HEK293 (cell line): ENCODE data around the gene ROBO1.

Experiments
- CTCF ChIA-PET: fragments of 350-600 bp; formaldehyde crosslinking; extraction: SDS; loops from one replicate; lab custom pipeline; 2021; ENCODE audit warnings: antibody characterized with exemption; lab: Yijun Ruan, JAX
- POLR2A ChIA-PET: fragments of 300-600 bp; formaldehyde crosslinking; extraction: SDS; loops from one replicate; lab custom pipeline; 2020; ENCODE audit warnings: antibody characterized with exemption, inconsistent platforms; lab: Yijun Ruan, JAX
- H3K27ac ChIP-seq: fragments of 200-500 bp; sonication (Bioruptor generic); 2 replicates; pipeline ENCODE4 v1.5.1; 2014; ENCODE audit warnings: low read depth, low read length, control low read depth, inconsistent platforms; ENCODE audit errors: extremely low read depth
- H3K36me3 ChIP-seq, 2 experiments: fragments of 200-500 bp in 1 of 2; sonication (Bioruptor generic) in 1 of 2; 1 replicate in 1 of 2; 2 replicates in 1 of 2; pipeline ENCODE4 v1.5.1; 2014 to 2017; ENCODE audit warnings: inconsistent platforms in 2 of 2, low read length in 2 of 2; ENCODE audit not compliant: control insufficient read depth in 2 of 2, insufficient read depth in 1 of 2
- H3K4me1 ChIP-seq: fragments of 200-500 bp; sonication (Bioruptor generic); 2 replicates; pipeline ENCODE4 v1.5.1; 2014; ENCODE audit warnings: mild to moderate bottlenecking, low read length, inconsistent platforms; ENCODE audit not compliant: control insufficient read depth, insufficient read depth
- H3K4me3 ChIP-seq: 2 replicates; pipeline ENCODE4 v1.5.1; 2011; ENCODE audit warnings: low read depth, mild to moderate bottlenecking, control low read depth, low read length, moderate library complexity
- H3K9me3 ChIP-seq: fragments of 200-500 bp; sonication (Bioruptor generic); 2 replicates; pipeline ENCODE4 v1.5.1; 2014; ENCODE audit warnings: low read depth, low read length, inconsistent platforms; ENCODE audit not compliant: control insufficient read depth, insufficient read depth
- GFI1B ChIP-seq: fragments of 450-650 bp; formaldehyde crosslinking; IDR thresholded peaks from 2 replicates; pipeline ENCODE4 v1.5.1; 2016; ENCODE audit warnings: missing biosample characterization, missing genetic modification characterization
- ZBTB49 ChIP-seq: fragments of 450-650 bp; formaldehyde crosslinking; IDR thresholded peaks from 2 replicates; pipeline ENCODE4 v1.5.1; 2016; ENCODE audit warnings: missing biosample characterization, missing genetic modification characterization, low read depth
- ZNF146 ChIP-seq: fragments of 450-650 bp; formaldehyde crosslinking; IDR thresholded peaks from 2 replicates; pipeline ENCODE4 v1.5.1; 2016; ENCODE audit warnings: missing biosample characterization, missing genetic modification characterization
- ZNF174 ChIP-seq: fragments of 450-650 bp; formaldehyde crosslinking; IDR thresholded peaks from 2 replicates; pipeline ENCODE4 v1.5.0; 2017; ENCODE audit warnings: missing biosample characterization, mild to moderate bottlenecking, missing genetic modification characterization
- ZNF2 ChIP-seq: fragments of 450-650 bp; formaldehyde crosslinking; IDR thresholded peaks from 2 replicates; pipeline ENCODE4 v1.5.1; 2016; ENCODE audit warnings: missing biosample characterization, missing genetic modification characterization
- ZNF211 ChIP-seq: fragments of 450-650 bp; formaldehyde crosslinking; IDR thresholded peaks from 2 replicates; pipeline ENCODE4 v1.5.1; 2016; ENCODE audit warnings: low read depth, missing biosample characterization, missing genetic modification characterization
- ZNF239 ChIP-seq: fragments of 450-650 bp; formaldehyde crosslinking; IDR thresholded peaks from 2 replicates; pipeline ENCODE4 v1.5.1; 2016; ENCODE audit warnings: missing biosample characterization, missing genetic modification characterization
- ZNF302 ChIP-seq: fragments of 450-650 bp; formaldehyde crosslinking; IDR thresholded peaks from 2 replicates; pipeline ENCODE4 v1.5.1; 2016; ENCODE audit warnings: missing biosample characterization, missing genetic modification characterization, low read depth
- ZNF324 ChIP-seq: fragments of 450-650 bp; formaldehyde crosslinking; IDR thresholded peaks from 2 replicates; pipeline ENCODE4 v1.5.1; 2016; ENCODE audit warnings: missing biosample characterization, missing genetic modification characterization
- ZNF362 ChIP-seq: fragments of 450-650 bp; formaldehyde crosslinking; IDR thresholded peaks from 2 replicates; pipeline ENCODE4 v1.5.1; 2016; ENCODE audit warnings: missing biosample characterization, missing genetic modification characterization
- ZNF394 ChIP-seq: fragments of 450-650 bp; formaldehyde crosslinking; IDR thresholded peaks from 2 replicates; pipeline ENCODE4 v1.5.1; 2016; ENCODE audit warnings: missing biosample characterization, missing genetic modification characterization, mild to moderate bottlenecking, moderate library complexity, borderline replicate concordance
- ZNF416 ChIP-seq: fragments of 450-650 bp; formaldehyde crosslinking; IDR thresholded peaks from 2 replicates; pipeline ENCODE4 v1.5.1; 2016; ENCODE audit warnings: missing biosample characterization, missing genetic modification characterization
- ZNF449 ChIP-seq: fragments of 450-650 bp; formaldehyde crosslinking; IDR thresholded peaks from 2 replicates; pipeline ENCODE4 v1.5.1; 2017; ENCODE audit warnings: missing biosample characterization, mild to moderate bottlenecking, missing genetic modification characterization, moderate library complexity
- ZNF549 ChIP-seq: fragments of 450-650 bp; IDR thresholded peaks from 2 replicates; pipeline ENCODE4 v1.5.1; 2018; ENCODE audit warnings: missing biosample characterization, missing genetic modification characterization, mild to moderate bottlenecking, inconsistent platforms, moderate library complexity
- ZNF560 ChIP-seq: fragments of 450-650 bp; formaldehyde crosslinking; IDR thresholded peaks from 2 replicates; pipeline ENCODE4 v1.5.1; 2017; ENCODE audit warnings: missing biosample characterization, missing genetic modification characterization, borderline replicate concordance
- ZNF571 ChIP-seq: fragments of 450-650 bp; formaldehyde crosslinking; IDR thresholded peaks from 2 replicates; pipeline ENCODE4 v1.5.0; 2017; ENCODE audit warnings: missing biosample characterization, missing genetic modification characterization
- ZNF776 ChIP-seq: fragments of 450-650 bp; formaldehyde crosslinking; IDR thresholded peaks from 2 replicates; pipeline ENCODE4 v1.5.0; 2017; ENCODE audit warnings: missing biosample characterization, missing genetic modification characterization, borderline replicate concordance
- ZXDB ChIP-seq: fragments of 450-650 bp; formaldehyde crosslinking; IDR thresholded peaks from 2 replicates; pipeline ENCODE4 v1.5.1; 2016; ENCODE audit warnings: missing biosample characterization, missing genetic modification characterization
- TF ChIP-seq, protein P1 (sequence below): fragments of 450-650 bp; formaldehyde crosslinking; IDR thresholded peaks from 2 replicates; pipeline ENCODE4 v1.5.1; 2016; ENCODE audit warnings: missing biosample characterization, missing genetic modification characterization
- TF ChIP-seq, protein P2 (sequence below): fragments of 450-650 bp; formaldehyde crosslinking; IDR thresholded peaks from 2 replicates; pipeline ENCODE4 v1.5.1; 2016; ENCODE audit warnings: missing biosample characterization, missing genetic modification characterization, borderline replicate concordance
- TF ChIP-seq, protein P3 (sequence below): fragments of 450-650 bp; formaldehyde crosslinking; IDR thresholded peaks from 2 replicates; pipeline ENCODE4 v1.5.1; 2017; ENCODE audit warnings: missing biosample characterization, missing genetic modification characterization

ROBO1 gene

DNA sequence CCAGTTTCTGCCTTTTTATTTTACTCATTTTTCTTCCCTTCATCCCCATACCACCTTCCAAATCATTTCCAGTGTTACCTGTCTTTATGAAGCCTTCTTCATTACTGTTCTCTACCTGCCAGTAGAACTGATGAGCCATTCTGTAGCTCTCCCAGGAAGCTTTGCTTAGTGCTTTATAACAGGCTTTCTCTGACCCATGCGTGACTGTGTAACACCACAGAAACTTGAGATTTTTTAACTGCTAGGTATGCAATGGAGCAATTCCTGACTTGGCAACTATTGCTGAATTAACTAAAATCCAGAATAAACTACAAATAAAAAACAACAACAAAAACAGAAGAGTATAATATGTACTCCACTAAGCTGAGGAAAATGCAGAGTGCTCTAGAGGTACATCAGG lies 289.2 kb downstream of the ROBO1 start:
- Histone ChIP-seq H3K36me3 (no peaks in the 10 kb centered on the region), H3K4me3 (no peak overlapping the region), H3K27ac (no peak overlapping the region), H3K4me1 (no peaks in the 10 kb centered on the region), H3K9me3 (no peaks in the 10 kb centered on the region)
- ChIA-PET POLR2A (no interaction called here), CTCF (no interaction called here)
- TF ChIP-seq ZNF776 (no peak), ZXDB (no peak), ZNF394 (tag by site-specific recombination) (no peak), ZNF416 (tag by site-specific recombination) (no peak), ZNF549 (tag by site-specific recombination) (no peak), ZNF239 (no peak), ZNF362 (tag by site-specific recombination) (no peak), GFI1B (no peak), ZNF211 (tag by site-specific recombination) (no peak)
- TF ChIP-seq, protein P1, sequence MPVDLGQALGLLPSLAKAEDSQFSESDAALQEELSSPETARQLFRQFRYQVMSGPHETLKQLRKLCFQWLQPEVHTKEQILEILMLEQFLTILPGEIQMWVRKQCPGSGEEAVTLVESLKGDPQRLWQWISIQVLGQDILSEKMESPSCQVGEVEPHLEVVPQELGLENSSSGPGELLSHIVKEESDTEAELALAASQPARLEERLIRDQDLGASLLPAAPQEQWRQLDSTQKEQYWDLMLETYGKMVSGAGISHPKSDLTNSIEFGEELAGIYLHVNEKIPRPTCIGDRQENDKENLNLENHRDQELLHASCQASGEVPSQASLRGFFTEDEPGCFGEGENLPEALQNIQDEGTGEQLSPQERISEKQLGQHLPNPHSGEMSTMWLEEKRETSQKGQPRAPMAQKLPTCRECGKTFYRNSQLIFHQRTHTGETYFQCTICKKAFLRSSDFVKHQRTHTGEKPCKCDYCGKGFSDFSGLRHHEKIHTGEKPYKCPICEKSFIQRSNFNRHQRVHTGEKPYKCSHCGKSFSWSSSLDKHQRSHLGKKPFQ (tag by site-specific recombination) = no peak
- TF ChIP-seq, protein P2, sequence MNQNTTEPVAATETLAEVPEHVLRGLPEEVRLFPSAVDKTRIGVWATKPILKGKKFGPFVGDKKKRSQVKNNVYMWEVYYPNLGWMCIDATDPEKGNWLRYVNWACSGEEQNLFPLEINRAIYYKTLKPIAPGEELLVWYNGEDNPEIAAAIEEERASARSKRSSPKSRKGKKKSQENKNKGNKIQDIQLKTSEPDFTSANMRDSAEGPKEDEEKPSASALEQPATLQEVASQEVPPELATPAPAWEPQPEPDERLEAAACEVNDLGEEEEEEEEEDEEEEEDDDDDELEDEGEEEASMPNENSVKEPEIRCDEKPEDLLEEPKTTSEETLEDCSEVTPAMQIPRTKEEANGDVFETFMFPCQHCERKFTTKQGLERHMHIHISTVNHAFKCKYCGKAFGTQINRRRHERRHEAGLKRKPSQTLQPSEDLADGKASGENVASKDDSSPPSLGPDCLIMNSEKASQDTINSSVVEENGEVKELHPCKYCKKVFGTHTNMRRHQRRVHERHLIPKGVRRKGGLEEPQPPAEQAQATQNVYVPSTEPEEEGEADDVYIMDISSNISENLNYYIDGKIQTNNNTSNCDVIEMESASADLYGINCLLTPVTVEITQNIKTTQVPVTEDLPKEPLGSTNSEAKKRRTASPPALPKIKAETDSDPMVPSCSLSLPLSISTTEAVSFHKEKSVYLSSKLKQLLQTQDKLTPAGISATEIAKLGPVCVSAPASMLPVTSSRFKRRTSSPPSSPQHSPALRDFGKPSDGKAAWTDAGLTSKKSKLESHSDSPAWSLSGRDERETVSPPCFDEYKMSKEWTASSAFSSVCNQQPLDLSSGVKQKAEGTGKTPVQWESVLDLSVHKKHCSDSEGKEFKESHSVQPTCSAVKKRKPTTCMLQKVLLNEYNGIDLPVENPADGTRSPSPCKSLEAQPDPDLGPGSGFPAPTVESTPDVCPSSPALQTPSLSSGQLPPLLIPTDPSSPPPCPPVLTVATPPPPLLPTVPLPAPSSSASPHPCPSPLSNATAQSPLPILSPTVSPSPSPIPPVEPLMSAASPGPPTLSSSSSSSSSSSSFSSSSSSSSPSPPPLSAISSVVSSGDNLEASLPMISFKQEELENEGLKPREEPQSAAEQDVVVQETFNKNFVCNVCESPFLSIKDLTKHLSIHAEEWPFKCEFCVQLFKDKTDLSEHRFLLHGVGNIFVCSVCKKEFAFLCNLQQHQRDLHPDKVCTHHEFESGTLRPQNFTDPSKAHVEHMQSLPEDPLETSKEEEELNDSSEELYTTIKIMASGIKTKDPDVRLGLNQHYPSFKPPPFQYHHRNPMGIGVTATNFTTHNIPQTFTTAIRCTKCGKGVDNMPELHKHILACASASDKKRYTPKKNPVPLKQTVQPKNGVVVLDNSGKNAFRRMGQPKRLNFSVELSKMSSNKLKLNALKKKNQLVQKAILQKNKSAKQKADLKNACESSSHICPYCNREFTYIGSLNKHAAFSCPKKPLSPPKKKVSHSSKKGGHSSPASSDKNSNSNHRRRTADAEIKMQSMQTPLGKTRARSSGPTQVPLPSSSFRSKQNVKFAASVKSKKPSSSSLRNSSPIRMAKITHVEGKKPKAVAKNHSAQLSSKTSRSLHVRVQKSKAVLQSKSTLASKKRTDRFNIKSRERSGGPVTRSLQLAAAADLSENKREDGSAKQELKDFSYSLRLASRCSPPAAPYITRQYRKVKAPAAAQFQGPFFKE = no peak
- TF ChIP-seq, protein P3, sequence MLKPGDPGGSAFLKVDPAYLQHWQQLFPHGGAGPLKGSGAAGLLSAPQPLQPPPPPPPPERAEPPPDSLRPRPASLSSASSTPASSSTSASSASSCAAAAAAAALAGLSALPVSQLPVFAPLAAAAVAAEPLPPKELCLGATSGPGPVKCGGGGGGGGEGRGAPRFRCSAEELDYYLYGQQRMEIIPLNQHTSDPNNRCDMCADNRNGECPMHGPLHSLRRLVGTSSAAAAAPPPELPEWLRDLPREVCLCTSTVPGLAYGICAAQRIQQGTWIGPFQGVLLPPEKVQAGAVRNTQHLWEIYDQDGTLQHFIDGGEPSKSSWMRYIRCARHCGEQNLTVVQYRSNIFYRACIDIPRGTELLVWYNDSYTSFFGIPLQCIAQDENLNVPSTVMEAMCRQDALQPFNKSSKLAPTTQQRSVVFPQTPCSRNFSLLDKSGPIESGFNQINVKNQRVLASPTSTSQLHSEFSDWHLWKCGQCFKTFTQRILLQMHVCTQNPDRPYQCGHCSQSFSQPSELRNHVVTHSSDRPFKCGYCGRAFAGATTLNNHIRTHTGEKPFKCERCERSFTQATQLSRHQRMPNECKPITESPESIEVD (tag by site-specific recombination) = no peak

- H3K27ac ChIP-seq = no peak overlapping the region
- H3K4me3 ChIP-seq = no peak overlapping the region
- no peaks in the 10 kb centered on the region for H3K4me1 ChIP-seq
- no peaks in the 10 kb centered on the region for H3K36me3 ChIP-seq
- ChIA-PET POLR2A (no interaction called here), CTCF (no interaction called here)
- no peaks in the 10 kb centered on the region for H3K9me3 ChIP-seq
- TF ChIP-seq ZNF302 (no peak), ZNF324 (tag by site-specific recombination) (no peak), ZNF571 (tag by site-specific recombination) (no peak), ZNF449 (tag by site-specific recombination) (no peak), ZNF394 (tag by site-specific recombination) (no peak), ZNF174 (tag by site-specific recombination) (no peak), ZBTB49 (tag by site-specific recombination) (no peak), ZNF146 (tag by site-specific recombination) (no peak), ZNF560 (tag by site-specific recombination) (no peak), ZNF2 (tag by site-specific recombination) (no peak)
Measured at GRCh38 chr3:79477242-79477641, 290.6 kb downstream of the ROBO1 start.
